LNCAP (cell line): ENCODE results near the gene LCE2D.

Source experiments
- TF ChIP-seq, protein P1 (sequence below): fragments of 450-650 bp; IDR thresholded peaks from 2 replicates; pipeline ENCODE4 v1.5.1; 2017; ENCODE audit warnings: mild to moderate bottlenecking

Gene LCE2D

DNA sequence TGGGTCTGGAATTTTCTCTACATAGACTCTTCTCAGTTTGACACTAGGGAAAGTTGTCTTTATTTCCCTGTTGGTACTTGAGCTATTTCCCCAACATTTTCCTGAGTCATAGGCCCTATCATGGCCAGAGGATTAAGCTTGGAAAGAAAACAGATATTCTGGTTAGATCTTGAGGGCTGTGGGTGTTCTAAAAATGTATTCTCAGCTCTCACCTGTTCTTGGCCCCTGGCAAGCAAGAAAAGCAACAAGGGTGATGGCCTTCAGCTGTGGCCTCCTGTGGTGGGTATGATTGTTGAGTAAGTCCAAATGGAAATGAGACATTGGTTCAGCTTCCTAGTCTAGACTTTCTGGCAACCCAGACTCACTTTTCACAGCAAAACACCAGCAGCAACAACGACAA lies 22.8 kb upstream of the LCE2D start:
- TF ChIP-seq, protein P1, sequence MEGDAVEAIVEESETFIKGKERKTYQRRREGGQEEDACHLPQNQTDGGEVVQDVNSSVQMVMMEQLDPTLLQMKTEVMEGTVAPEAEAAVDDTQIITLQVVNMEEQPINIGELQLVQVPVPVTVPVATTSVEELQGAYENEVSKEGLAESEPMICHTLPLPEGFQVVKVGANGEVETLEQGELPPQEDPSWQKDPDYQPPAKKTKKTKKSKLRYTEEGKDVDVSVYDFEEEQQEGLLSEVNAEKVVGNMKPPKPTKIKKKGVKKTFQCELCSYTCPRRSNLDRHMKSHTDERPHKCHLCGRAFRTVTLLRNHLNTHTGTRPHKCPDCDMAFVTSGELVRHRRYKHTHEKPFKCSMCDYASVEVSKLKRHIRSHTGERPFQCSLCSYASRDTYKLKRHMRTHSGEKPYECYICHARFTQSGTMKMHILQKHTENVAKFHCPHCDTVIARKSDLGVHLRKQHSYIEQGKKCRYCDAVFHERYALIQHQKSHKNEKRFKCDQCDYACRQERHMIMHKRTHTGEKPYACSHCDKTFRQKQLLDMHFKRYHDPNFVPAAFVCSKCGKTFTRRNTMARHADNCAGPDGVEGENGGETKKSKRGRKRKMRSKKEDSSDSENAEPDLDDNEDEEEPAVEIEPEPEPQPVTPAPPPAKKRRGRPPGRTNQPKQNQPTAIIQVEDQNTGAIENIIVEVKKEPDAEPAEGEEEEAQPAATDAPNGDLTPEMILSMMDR: no peak

DNA sequence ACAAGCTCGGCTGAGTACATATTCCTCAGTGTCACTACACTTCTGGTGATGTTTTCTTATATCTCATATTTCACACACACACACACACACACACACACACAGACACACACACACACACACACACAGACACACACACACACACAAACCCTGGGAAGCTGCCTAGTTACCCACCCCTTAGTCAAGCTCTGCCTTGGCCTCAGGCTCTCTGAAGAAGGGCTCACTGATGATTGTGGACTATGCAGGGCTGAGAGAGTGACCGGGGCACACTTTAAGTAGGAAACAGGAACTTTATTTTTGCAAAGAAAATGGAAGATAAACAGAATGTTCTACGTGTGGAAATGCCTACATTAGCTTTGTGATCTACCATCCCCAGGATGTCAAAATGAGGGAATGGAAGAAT lies 19.2 kb upstream of the LCE2D start:
- TF ChIP-seq, protein P1: no peak

DNA sequence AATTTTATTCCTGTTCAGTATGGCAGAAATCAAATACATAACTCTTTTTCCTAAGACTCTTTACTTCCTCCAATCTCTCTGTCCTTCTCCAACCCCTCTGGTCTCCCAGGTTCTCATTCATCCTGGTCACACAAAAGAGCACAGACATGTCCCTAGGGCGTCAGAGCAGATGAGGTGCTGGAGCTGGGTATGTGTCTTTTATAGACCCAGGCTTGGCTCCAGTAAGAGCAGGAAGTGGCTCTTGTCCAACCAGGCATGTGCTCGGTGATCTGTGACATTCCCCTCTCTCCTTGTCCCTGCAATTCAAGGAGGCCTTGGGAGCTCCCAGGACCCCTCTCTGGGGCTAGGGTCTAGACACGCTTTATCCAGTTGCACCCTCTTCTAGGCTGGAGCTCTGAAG lies 18.0 kb upstream of the LCE2D start:
- TF ChIP-seq, protein P1: no peak

DNA sequence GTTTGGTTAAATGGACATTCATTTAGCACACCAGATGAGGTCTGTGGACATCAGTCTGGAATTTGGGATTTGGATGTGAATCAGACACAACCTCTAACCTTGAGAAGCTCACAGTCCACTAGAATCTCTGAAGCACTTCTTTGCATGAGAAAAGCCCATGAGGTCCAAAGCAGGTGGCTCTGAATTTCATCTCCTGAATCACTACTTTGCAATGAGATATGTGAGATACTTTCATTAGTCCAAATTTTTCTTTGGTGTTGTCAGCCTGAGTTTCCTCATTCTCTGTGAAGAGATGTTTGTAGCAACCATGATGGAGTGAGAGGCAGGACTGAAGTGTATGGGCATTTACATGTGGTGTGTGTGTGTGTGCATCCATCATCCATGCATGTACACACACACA lies 16.5 kb upstream of the LCE2D start:
- TF ChIP-seq, protein P1: no peak

DNA sequence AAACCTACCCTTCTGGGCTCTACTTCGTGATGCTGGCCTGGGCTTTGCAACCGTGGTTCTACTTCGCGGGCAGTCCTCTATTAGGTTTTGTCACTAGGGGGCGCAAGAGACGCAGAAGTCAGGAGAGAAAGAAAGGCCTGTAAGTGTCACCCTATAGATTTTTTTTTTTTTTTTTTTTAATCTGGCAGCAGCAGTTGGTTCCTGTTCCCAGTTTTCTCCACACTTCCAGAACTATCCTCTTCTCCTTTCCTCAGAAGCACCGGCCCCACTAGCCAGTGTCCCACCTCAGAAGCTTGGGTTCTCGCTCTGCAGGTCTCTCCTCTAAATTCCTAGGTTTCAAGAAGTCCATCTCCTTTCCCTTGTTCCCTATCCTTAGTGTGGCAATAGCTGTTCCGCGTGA lies 9.1 kb upstream of the LCE2D start:
- TF ChIP-seq, protein P1: peak; percentile 90

DNA sequence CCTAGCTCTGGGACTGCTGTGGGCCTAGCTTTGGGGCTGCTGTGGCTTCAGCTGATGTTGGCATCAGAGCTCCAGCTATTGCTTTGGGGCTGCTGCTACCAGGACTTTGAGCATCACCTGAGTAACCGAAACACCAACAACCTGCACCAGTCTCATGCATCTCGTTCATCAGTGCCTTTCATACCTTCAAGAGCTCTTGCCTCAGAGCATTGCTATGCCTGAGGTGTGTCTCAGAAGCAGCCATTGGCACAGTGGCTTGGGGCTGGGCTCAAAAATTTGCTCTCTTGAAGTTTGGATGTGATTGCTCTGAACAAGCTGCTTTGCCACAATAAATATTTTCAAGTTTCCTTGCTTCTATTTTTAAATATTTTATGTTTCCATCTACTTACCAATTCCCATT lies 6.7 kb upstream of the LCE2D start:
- TF ChIP-seq, protein P1: no peak

DNA sequence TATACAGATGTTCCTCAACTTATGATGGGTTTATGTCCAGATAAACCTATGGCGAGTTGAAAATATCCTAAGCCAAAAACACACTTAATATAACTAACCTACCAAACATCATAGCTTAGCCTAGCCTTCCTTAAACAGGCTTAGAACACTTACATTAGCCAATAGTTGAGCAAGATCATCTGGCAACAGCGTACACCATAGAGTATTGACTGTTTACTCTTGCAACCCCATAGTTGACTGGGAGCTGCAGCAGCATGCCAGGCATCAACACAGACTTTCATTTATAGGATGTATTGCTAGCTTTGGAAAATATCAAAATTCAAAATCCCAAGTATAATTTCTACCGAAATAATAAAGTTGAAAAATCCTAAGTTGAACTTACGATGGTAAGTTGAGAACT lies 5.5 kb upstream of the LCE2D start:
- TF ChIP-seq, protein P1: no peak

DNA sequence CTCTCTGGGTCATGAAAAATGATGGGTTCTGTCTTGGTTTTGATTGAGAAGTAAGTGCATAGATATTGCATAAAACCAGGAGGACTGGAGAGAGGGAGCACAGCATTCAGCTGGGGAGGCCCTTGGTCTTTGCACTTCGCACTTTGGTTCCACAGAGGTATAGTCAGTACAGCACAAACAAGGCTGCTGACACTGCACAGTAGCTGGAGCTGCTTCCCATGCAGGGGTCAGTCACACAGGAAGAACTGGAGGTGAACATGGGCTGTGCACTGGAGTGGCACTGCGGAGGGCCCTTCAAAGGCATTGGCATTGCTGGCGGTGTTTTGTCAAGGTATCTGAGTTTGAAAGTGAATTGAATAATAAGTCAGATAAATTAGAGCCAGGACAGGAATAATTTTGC lies 4.5 kb upstream of the LCE2D start:
- TF ChIP-seq, protein P1: no peak
